Measurements from ENCODE around the gene RIT1.

The RIT1 gene

DNA sequence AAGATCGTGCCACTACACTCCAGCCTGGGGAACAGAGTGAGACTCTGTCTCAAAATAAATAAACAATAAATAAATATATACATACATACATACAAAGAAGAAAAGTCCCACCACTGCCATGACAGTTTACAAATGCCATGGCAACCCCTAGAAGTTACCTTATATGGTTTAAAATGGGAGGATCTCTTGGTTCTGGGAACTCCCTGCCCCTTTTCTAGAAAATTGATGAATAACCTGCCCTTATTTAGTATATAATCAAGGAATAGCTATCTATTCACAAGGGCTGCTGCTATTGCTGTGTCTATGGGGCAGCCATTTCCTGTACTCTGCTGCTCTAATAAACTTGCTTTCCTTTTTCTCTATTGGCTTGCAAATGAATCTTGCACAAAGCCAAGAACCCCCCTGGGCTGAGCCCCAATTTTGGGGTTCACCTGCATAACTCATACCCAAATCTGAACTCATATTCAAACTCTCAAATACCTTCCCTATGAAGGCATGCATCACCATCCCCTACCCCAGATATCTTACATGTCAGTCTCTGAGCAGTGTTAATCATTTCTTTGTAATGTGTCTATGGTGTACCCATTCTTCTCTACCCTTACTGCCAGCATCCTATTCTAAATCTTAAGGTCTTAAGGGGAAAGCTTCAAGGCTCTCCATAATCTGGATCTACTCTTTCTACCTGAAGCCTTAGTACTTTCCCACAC, 63.2 kb downstream of the RIT1 start:
- Histone ChIP-seq H3K9me3 (ENCODE audit: control insufficient read depth in 1 of 2, low read length in 2 of 2) (no peaks in the 10 kb centered on the region), H3K4me1 (ENCODE audit: control insufficient read depth in 1 of 2, insufficient read depth in 2 of 2, low read length in 2 of 2) (peaks cover 0 to 3% of the 10 kb centered on the region in 2 donors), H3K36me3 (ENCODE audit: control insufficient read depth in 1 of 2, insufficient read depth in 2 of 2, low read length in 2 of 2) (peaks cover 24 to 29% of the 10 kb centered on the region in 2 donors), H3K27ac (ENCODE audit: low read length) (no peak overlapping the region), H3K4me3 (ENCODE audit: low read depth in 1 of 2, low read length in 2 of 2) (no peak overlapping the region), H3K27me3 (ENCODE audit: low read depth, low read length) (no peaks in the 10 kb centered on the region)
